Effector memory CD4-positive, alpha-beta T cell (primary cell): ENCODE measurements around the gene FAM83G.

Source experiments
- DNase-seq, 3 donors: peaks; one replicate each; pipeline ENCODE4 v3.0.0-alpha.2; 2020
- H3K27ac ChIP-seq: 2 replicates; pipeline ENCODE4 v1.7.0; 2013; ENCODE audit warnings: mild to moderate bottlenecking, low read length, moderate library complexity; ENCODE audit not compliant: insufficient read depth, poor library complexity, severe bottlenecking
- H3K27me3 ChIP-seq: replicated peaks from 2 replicates; pipeline ENCODE4 v1.7.0; 2013; ENCODE audit warnings: mild to moderate bottlenecking, low read length; ENCODE audit not compliant: insufficient read depth, control insufficient read depth, poor library complexity, severe bottlenecking
- H3K36me3 ChIP-seq: 2 replicates; pipeline ENCODE4 v1.7.0; 2013; ENCODE audit warnings: mild to moderate bottlenecking, low read length, moderate library complexity; ENCODE audit not compliant: control insufficient read depth, insufficient read depth
- H3K4me1 ChIP-seq: 2 replicates; pipeline ENCODE4 v1.7.0; 2013; ENCODE audit warnings: low read length, mild to moderate bottlenecking; ENCODE audit not compliant: control insufficient read depth, insufficient read depth, poor library complexity, severe bottlenecking
- H3K4me3 ChIP-seq: 2 replicates; pipeline ENCODE4 v1.7.0; 2013; ENCODE audit warnings: low read length, low read depth, mild to moderate bottlenecking; ENCODE audit not compliant: insufficient read depth, poor library complexity, severe bottlenecking
- H3K9me3 ChIP-seq: 2 replicates; pipeline ENCODE4 v1.7.0; 2013; ENCODE audit warnings: mild to moderate bottlenecking, low read length, moderate library complexity; ENCODE audit not compliant: control insufficient read depth

Gene FAM83G

GRCh38 chr17:19000531-19001325 is 3.8 kb downstream of the FAM83G start:
- no peaks in the 10 kb centered on the region for H3K27me3 ChIP-seq
- H3K27ac ChIP-seq, result no peak overlapping the region
- peaks cover 3% of the 10 kb centered on the region for H3K36me3 ChIP-seq
- no peak overlapping the region for H3K4me3 ChIP-seq
- H3K4me1 ChIP-seq, result peaks cover 30% of the 10 kb centered on the region
- DNase-seq, result no peak
- H3K9me3 ChIP-seq, result no peaks in the 10 kb centered on the region

- H3K36me3 ChIP-seq, result peaks cover 3% of the 10 kb centered on the region
- H3K27me3 ChIP-seq, result no peaks in the 10 kb centered on the region
- no peak overlapping the region for H3K4me3 ChIP-seq
- DNase-seq, result no peak
- peaks cover 26% of the 10 kb centered on the region for H3K4me1 ChIP-seq
- no peak overlapping the region for H3K27ac ChIP-seq
- no peaks in the 10 kb centered on the region for H3K9me3 ChIP-seq
Observed at GRCh38 chr17:18999911-19000310, 4.7 kb downstream of the FAM83G start.

- no peaks in the 10 kb centered on the region for H3K9me3 ChIP-seq
- H3K4me1 ChIP-seq, result peaks cover 24% of the 10 kb centered on the region
- no peak overlapping the region for H3K4me3 ChIP-seq
- peaks cover 3% of the 10 kb centered on the region for H3K36me3 ChIP-seq
- no peak for DNase-seq
- H3K27ac ChIP-seq, result no peak overlapping the region
- no peaks in the 10 kb centered on the region for H3K27me3 ChIP-seq
Observed at GRCh38 chr17:18999394-18999793, 5.2 kb downstream of the FAM83G start.

GRCh38 chr17:18997650-18998196 is 6.8 kb downstream of the FAM83G start:
- H3K27me3 ChIP-seq, result no peaks in the 10 kb centered on the region
- no peak overlapping the region for H3K27ac ChIP-seq
- DNase-seq, result no peak
- no peak overlapping the region for H3K4me3 ChIP-seq
- no peaks in the 10 kb centered on the region for H3K9me3 ChIP-seq
- H3K36me3 ChIP-seq, result peaks cover 6% of the 10 kb centered on the region
- peaks cover 26% of the 10 kb centered on the region for H3K4me1 ChIP-seq

- peaks cover 6% of the 10 kb centered on the region for H3K36me3 ChIP-seq
- DNase-seq, result no peak
- H3K27me3 ChIP-seq, result no peaks in the 10 kb centered on the region
- H3K4me1 ChIP-seq, result peaks cover 19% of the 10 kb centered on the region
- no peak overlapping the region for H3K4me3 ChIP-seq
- H3K9me3 ChIP-seq, result no peaks in the 10 kb centered on the region
- H3K27ac ChIP-seq, result no peak overlapping the region
Observed at GRCh38 chr17:18996458-18996857, 8.1 kb downstream of the FAM83G start.

GRCh38 chr17:18995220-18995619 is 9.3 kb downstream of the FAM83G start:
- DNase-seq, result no peak
- Histone ChIP-seq H3K9me3 (no peaks in the 10 kb centered on the region), H3K27ac (no peak overlapping the region), H3K4me3 (no peak overlapping the region), H3K36me3 (peaks cover 6% of the 10 kb centered on the region), H3K27me3 (no peaks in the 10 kb centered on the region), H3K4me1 (peaks cover 19% of the 10 kb centered on the region)

GRCh38 chr17:18994631-18995030 is 9.9 kb downstream of the FAM83G start:
- Histone ChIP-seq H3K4me1 (peaks cover 19% of the 10 kb centered on the region), H3K27me3 (no peaks in the 10 kb centered on the region), H3K36me3 (peaks cover 6% of the 10 kb centered on the region), H3K4me3 (no peak overlapping the region), H3K27ac (no peak overlapping the region), H3K9me3 (no peaks in the 10 kb centered on the region)
- DNase-seq, result no peak

- no peak overlapping the region for H3K4me3 ChIP-seq
- no peak for DNase-seq
- H3K4me1 ChIP-seq, result peaks cover 19% of the 10 kb centered on the region
- H3K9me3 ChIP-seq, result no peaks in the 10 kb centered on the region
- H3K27ac ChIP-seq, result no peak overlapping the region
- H3K27me3 ChIP-seq, result no peaks in the 10 kb centered on the region
- H3K36me3 ChIP-seq, result peaks cover 3% of the 10 kb centered on the region
Observed at GRCh38 chr17:18993905-18994526, 10.5 kb downstream of the FAM83G start.

- peak; percentile 29 to 54 (median 35) for DNase-seq
- Histone ChIP-seq H3K4me3 (no peak overlapping the region), H3K36me3 (peaks cover 14% of the 10 kb centered on the region), H3K9me3 (no peaks in the 10 kb centered on the region), H3K27ac (no peak overlapping the region), H3K4me1 (peaks cover 19% of the 10 kb centered on the region), H3K27me3 (no peaks in the 10 kb centered on the region)
Observed at GRCh38 chr17:18992454-18993130, 12.0 kb downstream of the FAM83G start.
